ENCODE measurements around the gene KCTD18. TPM values are rescaled to one million over a fixed set of nuclear protein-coding genes. Genes with fewer than 3 reads are reported as not detected.

Gene KCTD18
- total RNA-seq, 2 donors from 2014 or later, result 10.5 to 42.3 TPM

DNA sequence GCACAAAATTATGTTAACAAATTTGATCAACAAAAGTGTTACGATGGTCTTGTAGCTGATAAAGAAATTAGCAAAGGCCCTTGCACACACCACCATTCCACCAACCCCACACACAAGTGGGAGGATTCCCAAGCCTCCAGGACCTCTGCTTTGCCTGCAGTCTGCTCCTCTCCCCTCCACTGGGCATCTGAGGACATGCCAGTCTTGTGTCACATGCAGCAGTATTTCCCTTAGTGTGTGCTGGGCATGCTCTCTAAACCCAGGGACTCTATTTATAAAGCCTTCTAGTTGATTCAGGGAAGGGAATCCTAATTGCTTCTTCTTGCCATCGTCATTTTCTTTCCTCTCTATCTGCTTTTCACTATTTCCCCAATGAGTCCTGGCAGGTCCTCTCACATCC is 53.3 kb downstream of the KCTD18 start:
- peaks cover 0 to 2% of the 10 kb centered on the region in 2 donors for H3K36me3 ChIP-seq (replicated peaks in 1 of 2; ENCODE audit: insufficient read depth in 1 of 2, low read depth in 2 of 2)
- no peaks in the 10 kb centered on the region for H3K9me3 ChIP-seq
- DNase-seq, result no peak
- H3K27me3 ChIP-seq, result no peaks in the 10 kb centered on the region
- no peak overlapping the region for H3K4me3 ChIP-seq
- 90 to 94% methylated on average over 2 of the region's 2 CpGs for WGBS, 2 donors
- ATAC-seq, result no peak
- intact Hi-C loops (cut with DNase I), result no loop called here
- TF ChIP-seq, protein P1, sequence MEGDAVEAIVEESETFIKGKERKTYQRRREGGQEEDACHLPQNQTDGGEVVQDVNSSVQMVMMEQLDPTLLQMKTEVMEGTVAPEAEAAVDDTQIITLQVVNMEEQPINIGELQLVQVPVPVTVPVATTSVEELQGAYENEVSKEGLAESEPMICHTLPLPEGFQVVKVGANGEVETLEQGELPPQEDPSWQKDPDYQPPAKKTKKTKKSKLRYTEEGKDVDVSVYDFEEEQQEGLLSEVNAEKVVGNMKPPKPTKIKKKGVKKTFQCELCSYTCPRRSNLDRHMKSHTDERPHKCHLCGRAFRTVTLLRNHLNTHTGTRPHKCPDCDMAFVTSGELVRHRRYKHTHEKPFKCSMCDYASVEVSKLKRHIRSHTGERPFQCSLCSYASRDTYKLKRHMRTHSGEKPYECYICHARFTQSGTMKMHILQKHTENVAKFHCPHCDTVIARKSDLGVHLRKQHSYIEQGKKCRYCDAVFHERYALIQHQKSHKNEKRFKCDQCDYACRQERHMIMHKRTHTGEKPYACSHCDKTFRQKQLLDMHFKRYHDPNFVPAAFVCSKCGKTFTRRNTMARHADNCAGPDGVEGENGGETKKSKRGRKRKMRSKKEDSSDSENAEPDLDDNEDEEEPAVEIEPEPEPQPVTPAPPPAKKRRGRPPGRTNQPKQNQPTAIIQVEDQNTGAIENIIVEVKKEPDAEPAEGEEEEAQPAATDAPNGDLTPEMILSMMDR (IDR thresholded peaks at IDR 0.05), result no peak
- no peak for TF ChIP-seq POLR2A (IDR thresholded peaks at IDR 0.05)
- H3K27ac ChIP-seq, result no peak overlapping the region
- H3K4me1 ChIP-seq, result no peaks in the 10 kb centered on the region

DNA sequence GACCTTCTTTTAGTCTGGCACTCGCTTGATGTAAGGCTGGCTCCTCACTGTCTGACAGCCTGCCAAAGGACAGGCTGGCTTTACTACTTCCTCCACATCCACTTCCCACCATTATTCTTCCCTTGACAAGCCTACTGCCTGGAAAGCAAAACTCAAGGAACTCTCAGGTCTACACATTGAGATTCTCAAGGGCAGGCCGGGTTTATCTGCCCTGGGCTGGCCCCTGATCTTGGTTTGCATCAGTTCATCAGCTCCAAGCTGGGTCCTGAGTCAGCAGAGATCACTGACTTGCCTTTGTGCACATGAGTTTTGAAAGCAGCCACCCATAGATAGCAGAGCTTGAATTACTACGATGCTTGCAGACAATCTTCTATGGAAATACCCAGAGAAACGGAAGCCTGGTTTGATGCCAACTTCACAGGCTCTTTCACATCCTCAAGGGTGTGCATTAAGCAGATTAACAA is 53.9 kb downstream of the KCTD18 start:
- H3K27me3 ChIP-seq, result no peaks in the 10 kb centered on the region
- TF ChIP-seq, protein P1 (IDR thresholded peaks at IDR 0.05), result no peak
- no peak for TF ChIP-seq POLR2A (IDR thresholded peaks at IDR 0.05)
- H3K4me3 ChIP-seq, result no peak overlapping the region
- no peaks in the 10 kb centered on the region for H3K9me3 ChIP-seq
- 59 to 81% methylated on average over 4 of the region's 4 CpGs for WGBS, 2 donors
- no peak for DNase-seq
- no peak for ATAC-seq
- H3K36me3 ChIP-seq (replicated peaks in 1 of 2; ENCODE audit: insufficient read depth in 1 of 2, low read depth in 2 of 2), result peaks cover 0 to 2% of the 10 kb centered on the region in 2 donors
- no peaks in the 10 kb centered on the region for H3K4me1 ChIP-seq
- no peak overlapping the region for H3K27ac ChIP-seq
- intact Hi-C loops (cut with DNase I), result no loop called here

DNA sequence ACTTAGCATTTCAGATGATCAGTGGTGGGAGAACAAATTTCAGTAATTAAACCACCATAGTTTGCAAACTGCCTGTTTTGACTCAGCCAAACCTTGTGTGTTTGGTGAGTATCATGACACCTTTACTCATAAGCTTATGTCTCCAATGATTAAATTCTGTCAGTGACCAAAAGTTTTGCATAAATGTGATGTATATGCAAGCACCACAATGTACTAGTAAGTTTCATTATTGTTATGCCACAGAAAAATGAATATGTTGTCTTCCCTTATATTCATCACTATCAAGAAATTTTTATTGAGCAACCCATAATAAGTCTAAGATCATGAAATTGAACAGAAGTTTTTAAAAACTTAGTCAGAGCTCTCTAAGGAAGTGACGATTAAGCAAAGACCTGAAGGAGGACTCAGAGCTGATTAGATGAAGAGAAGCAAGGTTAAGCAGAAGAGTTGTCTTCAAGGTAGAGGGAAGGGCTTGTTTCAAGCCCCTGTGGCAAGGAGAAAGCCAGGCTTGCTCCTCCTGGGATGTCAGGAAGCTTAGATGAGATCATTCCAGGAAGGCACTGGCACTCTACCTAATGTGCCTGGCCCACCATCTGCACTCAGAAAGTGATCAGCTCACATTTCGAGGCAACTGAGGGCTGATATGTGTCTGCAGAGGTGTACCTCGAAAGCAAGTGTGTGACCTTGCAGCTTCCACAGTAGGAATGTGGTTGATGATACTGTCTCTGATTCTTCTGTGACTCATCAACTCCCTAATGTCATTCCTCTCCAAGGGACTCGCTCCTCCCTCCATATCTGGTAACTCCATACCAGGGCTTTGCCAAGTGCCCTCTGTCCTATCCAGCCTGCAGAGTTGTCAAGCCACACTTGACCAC is 54.7 kb downstream of the KCTD18 start:
- Histone ChIP-seq H3K4me1 (no peaks in the 10 kb centered on the region), H3K27ac (no peak overlapping the region), H3K36me3 (replicated peaks in 1 of 2; ENCODE audit: insufficient read depth in 1 of 2, low read depth in 2 of 2) (no peaks in the 10 kb centered on the region), H3K9me3 (no peaks in the 10 kb centered on the region), H3K4me3 (no peak overlapping the region), H3K27me3 (no peaks in the 10 kb centered on the region)
- DNase-seq (no peak), ATAC-seq (no peak)
- no peak for TF ChIP-seq POLR2A (IDR thresholded peaks at IDR 0.05)
- TF ChIP-seq, protein P1 (IDR thresholded peaks at IDR 0.05), result no peak
- WGBS, 2 donors, result 78% methylated on average over 4 of the region's 4 CpGs
- intact Hi-C loops (cut with DNase I), result no loop called here

DNA sequence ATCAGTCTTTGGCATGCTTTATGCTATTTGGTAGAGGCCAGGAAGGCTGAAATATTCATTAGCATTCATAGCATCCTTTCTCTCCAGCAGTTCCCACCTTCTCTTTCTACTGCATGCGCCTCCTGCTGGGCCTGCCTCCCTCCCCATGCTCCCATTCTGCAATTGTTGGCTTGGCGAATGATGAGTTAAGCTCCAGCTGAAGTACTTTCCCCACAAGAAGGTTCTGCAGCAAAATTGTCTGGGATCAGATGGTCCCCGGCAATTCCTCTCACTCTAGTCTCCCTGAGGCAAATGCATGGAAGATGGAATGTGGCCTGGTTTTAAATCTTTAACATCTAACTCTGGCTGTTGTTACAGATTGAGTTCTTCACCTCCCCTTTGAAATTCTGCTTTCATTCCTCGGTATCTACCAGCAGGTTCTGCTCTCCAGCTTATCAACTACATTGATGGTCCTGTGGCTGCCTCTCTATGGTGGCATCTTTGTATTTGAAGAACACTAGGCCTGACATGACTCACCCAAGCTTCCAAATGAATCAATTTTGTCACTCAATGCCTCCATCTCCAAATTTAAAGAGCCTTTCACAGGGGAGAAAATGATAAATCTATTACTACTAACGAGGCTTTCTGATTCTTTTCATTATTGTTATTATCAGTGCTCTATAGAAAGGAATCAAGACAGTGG is 55.9 kb downstream of the KCTD18 start:
- no peaks in the 10 kb centered on the region for H3K9me3 ChIP-seq
- ATAC-seq (no peak), DNase-seq (no peak)
- WGBS, 2 donors, result 92 to 93% methylated on average over 5 of the region's 5 CpGs
- TF ChIP-seq, protein P1 (IDR thresholded peaks at IDR 0.05), result no peak
- TF ChIP-seq POLR2A (IDR thresholded peaks at IDR 0.05), result no peak
- intact Hi-C loops (cut with DNase I), result no loop called here
- no peaks in the 10 kb centered on the region for H3K4me1 ChIP-seq
- H3K36me3 ChIP-seq (replicated peaks in 1 of 2; ENCODE audit: insufficient read depth in 1 of 2, low read depth in 2 of 2), result no peaks in the 10 kb centered on the region
- H3K27me3 ChIP-seq, result no peaks in the 10 kb centered on the region
- no peak overlapping the region for H3K27ac ChIP-seq
- no peak overlapping the region for H3K4me3 ChIP-seq
